ENCODE data around the gene PKP4.

PKP4 gene

DNA sequence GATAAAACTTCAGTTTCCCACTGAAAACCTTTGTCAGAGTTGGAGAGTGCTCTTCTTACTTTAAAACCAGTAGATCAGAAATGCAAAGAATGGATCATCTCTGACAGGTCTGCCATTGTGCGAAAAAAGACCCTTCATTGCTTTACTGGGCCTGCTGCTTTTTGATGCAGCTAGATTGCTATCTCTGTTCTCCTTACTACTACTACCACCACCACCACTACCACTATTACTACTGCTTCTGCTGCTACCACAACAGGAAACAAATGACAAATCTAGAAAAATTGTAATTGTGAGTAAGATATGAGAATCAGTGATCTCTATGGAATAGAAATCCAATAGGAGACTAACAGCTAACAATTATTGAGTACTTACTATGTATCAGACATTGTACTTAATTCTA, 85.8 kb downstream of the PKP4 start:
- no peak for DNase-seq (ENCODE audit: low read depth in 2 of 2)

DNA sequence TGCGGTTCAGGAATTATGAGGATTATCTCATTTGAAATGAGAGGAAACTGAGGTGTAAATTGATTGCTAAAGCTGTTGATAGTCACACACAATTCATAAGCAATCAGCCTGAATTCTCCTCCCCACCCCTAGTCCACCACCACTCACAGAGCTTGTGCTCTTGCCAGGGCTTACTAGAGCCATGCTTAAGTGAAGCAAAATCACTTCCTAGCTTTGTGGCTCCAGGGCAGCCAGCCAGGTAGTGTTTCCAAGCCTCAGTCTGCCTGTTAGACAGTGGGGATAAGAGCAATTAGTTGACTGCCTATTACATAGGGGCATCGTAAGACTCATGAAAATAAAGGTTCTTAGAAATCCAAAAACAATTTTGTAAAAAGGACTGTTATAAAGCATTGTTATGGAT, 87.2 kb downstream of the PKP4 start:
- DNase-seq (ENCODE audit: low read depth in 2 of 2), result no peak

DNA sequence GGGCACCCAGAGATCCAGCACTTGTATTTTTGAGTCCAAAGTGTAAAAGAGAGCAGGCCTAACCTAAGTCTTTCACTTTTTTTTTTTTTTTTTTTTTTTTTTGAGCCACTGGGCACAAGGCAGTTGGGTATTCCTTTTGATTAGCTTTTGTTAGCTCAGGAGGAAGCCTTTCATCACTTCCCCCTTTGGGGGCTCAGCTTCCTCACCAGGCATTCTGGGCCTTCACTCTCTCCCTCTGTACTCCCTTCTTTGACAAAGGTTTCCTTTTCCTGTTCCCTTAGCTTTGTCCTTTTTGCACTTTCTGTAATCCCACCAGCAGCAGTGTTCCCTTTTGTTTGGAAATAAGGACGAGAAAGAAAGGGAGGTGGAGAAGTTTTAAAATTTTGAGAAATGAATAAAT, 88.2 kb downstream of the PKP4 start:
- no peak for DNase-seq (ENCODE audit: low read depth in 2 of 2)

DNA sequence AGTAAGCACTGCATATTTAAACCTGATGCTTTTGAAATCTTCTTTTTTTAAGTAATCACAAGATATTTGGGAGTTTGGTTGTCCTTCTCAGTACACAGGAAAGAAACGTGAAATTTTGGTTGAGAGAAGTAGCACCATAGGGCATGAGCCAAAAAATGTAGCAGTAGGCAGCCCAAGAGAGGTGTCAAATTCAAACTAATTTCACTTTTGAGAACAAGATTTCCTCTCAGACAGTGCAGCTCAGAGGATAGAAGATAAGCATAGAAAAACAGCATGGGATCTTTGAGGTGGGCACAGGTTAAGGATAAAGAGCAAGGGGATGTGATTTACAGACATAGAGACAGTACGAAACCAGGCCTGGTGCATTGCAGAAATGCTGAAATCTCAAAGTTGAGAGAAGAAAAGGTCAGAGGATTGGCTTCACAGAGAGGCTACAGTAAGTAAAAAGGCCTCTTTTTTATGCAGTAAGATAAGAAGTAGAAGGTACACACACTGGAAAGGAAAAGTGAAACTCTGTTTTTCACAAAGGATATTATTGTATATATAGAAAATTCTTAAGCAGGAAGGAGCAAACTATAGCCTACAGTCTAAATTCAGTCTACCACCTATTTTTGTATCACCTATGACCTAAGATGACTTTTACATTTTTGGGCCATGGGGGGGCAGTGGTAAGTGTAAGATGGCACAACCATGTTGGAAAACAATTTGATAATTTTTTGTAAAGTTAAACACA, 89.8 kb downstream of the PKP4 start:
- no peak for DNase-seq (ENCODE audit: low read depth in 2 of 2)

GRCh38 chr2:158553257-158553656, 96.5 kb downstream of the PKP4 start:
- DNase-seq (ENCODE audit: low read depth in 2 of 2), result no peak

- no peak for DNase-seq (ENCODE audit: low read depth in 2 of 2)
Observed at GRCh38 chr2:158554996-158555395, 98.2 kb downstream of the PKP4 start.

- no peak for DNase-seq (ENCODE audit: low read depth in 2 of 2)
Observed at GRCh38 chr2:158556124-158556523, 99.4 kb downstream of the PKP4 start.

DNA sequence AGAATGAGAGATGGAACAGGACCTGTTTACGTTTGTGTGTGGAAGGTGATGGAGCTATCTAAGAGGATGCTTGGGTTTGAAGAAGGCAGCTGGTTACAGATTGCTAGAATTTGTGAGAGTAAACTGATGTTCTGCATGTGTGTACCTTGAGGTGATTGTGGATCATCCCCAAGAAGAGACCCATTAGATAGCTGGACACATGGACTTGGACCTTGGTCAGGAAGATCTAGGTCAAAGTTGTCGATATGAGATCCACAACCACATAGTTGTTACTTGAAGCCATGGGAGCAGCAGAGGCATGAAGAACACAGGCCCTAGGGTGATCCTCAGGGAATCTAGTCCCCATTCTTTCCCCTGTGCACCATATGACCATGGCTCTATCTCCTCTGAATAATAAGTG, 101.0 kb downstream of the PKP4 start:
- DNase-seq (ENCODE audit: low read depth in 2 of 2), result no peak

- no peak for DNase-seq (ENCODE audit: low read depth in 2 of 2)
Observed at GRCh38 chr2:158559252-158559651, 102.5 kb downstream of the PKP4 start.

DNA sequence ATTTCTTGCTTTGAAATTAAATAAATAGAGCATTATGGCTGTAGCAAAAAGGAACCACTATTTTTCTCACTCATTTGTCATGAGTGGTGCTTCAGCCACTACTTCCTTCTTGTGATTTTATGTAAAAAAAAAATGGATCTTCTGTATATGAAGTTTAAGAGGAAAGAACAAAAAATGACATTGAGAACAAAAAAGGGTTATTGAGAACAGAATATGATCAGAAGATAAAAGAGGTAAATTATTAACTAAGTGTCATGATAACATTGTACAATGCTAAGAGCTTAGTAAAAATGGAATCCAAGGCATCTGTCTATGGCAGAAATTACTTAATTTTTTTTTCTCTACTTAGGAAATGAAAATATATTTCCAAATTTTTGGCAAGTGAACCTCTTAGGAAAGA, 103.5 kb downstream of the PKP4 start:
- DNase-seq (ENCODE audit: low read depth in 2 of 2), result no peak

DNA sequence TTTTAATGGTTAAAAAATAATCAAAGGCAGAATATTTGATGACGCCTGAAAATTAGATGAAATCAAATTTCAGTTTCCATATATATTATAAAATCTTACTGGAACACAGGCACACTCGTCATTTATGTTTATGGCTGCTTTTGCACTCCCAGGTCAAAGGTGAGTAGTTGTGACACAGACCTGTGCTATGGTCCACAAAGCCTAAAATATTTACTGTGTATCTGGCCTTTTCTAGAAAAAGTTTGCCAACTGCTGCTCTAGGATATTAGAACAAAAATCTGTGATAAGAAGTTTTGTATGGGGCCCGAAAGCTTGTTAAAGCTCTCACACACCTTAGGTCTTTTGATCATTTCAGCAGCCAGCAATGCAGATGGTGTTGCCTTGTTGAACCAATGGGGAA, 104.3 kb downstream of the PKP4 start:
- DNase-seq (ENCODE audit: low read depth in 2 of 2), result no peak

DNA sequence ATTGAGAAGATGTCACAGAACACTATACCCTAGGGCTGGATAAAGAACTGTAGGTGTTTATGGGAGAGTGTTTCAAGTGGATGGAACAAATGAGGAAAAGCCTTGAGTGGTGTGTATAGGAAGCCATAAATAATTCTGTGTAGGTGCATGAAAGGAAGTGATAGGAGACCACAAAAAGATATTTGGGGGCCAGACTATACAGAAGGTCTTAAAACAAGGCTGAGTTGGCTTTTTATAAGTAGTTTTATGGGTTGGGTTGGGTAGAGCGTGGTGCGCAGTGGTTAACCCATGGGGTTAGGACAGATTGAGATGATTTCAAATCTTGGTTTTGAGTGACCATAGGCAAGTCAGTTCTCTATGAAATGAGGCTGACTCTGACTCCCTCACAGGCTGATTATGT, 110.5 kb downstream of the PKP4 start:
- DNase-seq (ENCODE audit: low read depth in 2 of 2), result no peak

DNA sequence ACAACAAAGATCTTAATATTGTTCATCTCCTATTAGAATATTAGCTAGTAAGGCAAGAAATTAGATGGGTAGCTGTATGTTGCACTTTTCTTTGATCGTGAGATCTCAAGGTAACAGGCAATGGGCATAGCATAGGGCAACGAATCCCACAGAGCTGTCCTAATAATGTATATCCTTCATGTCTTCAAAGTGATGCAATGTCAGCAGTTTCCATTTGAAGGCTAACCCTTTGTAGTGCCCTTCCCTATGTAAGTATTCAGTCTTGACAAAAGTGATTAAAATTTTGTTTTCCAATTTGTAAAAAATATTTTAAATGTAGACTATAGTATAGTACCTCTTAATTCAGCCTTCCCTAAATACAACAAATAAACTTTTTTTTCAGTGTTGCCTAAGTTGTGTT, 112.5 kb downstream of the PKP4 start:
- no peak for DNase-seq (ENCODE audit: low read depth in 2 of 2)

DNA sequence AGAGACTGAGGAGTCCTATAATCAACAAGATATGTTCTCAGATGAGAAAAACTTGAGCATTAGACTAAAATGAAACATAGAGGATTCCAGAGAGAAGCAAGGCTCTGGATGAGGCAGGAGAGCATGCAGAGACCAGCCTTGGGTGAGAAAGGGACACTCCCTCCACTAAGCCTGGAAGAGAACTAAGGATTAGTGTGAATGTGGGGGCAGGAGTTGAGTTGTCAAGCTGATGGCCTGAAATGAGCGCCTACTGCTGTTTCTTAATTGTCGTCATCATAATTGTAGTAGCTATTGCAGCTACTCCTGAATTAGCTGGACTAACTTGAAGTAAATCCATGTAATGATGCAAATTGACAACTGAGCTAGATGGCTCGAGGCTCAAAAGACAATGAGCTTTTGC, 114.1 kb downstream of the PKP4 start:
- DNase-seq (ENCODE audit: low read depth in 2 of 2), result no peak

GRCh38 chr2:158573739-158574138, 117.0 kb downstream of the PKP4 start:
- DNase-seq (ENCODE audit: low read depth in 2 of 2), result no peak

GRCh38 chr2:158575051-158575635, 118.4 kb downstream of the PKP4 start:
- no peak for DNase-seq (ENCODE audit: low read depth in 2 of 2)

- no peak for DNase-seq (ENCODE audit: low read depth in 2 of 2)
Observed at GRCh38 chr2:158577141-158577540, 120.4 kb downstream of the PKP4 start.

GRCh38 chr2:158578703-158579330, 122.1 kb downstream of the PKP4 start:
- DNase-seq (ENCODE audit: low read depth in 2 of 2), result no peak

GRCh38 chr2:158579928-158580327, 123.2 kb downstream of the PKP4 start:
- DNase-seq (ENCODE audit: low read depth in 2 of 2), result no peak

DNA sequence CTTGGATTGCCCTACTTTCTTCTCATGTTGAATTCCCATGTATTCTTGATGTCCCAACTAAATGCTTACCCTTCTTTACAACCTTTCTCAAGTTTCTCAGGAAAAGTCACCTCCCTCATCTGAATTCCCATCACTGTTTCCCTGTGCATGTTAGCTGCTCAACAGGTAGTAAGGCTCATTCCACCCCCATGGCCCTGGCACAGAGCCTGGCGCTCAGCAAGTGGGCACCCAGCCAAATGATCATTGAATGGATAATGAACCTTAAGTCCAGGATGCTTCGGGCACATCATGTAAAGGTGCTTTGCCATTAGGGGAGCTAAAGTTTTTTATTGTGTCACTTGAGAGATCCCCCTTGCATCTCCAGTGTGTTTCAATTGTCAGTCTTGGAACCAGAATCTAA, 124.0 kb downstream of the PKP4 start:
- no peak for DNase-seq (ENCODE audit: low read depth in 2 of 2)

DNA sequence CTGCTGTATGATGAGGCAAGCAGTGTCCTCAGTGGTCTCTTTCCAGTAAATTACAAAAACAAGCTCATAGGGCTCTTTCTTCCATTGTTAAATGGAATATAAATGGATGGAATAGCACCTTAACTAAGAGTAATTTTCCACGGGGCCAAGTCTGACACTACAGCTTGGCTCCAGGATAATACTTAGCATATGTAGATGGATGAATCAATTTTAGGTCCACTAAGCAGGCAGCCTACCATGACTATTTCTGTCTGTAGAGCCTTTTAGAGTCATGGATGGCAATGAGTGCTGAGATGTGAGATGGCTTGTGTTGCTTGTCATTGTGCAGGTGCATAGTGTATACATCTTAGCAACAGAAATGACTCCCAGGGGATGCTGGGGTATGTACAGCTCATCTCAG, 125.9 kb downstream of the PKP4 start:
- DNase-seq (ENCODE audit: low read depth in 2 of 2), result no peak

DNA sequence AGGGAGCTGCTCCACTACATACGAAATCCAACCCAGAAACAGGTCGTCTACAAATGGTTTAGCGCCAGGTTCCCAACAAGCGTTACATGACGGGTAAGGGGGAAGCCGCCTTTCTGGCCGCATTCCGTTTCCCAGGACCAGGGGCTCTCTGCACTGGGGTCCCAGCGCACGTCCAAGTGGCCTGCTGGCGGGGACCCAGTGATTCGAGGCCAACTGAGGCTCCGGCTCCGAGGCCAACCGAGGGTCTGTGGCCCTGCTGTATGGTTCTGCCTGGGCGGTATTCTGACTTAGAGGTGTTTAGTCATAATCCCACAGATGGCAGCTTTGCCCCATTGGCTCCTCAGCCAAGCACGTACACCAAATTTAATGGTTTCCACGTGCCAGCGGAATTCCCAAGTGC, 127.2 kb downstream of the PKP4 start:
- DNase-seq (ENCODE audit: low read depth in 2 of 2), result no peak

DNA sequence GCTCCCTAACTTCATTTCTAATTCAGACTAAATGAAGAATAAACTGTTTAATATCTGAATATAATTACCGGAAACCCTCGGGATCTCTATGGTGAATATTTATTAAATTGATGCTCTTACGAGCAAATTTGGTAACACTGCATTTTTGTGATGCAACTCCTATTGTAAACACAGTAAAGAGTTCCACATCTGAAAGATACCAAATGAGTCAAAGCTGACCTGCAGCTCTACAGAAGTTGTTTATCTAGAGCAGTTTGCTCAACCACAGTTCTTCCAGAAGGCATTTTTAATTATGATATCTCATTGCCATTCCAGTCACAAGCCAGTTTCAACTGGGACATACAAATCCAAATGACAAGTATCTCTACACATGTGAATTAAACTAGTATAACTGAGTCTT, 129.7 kb downstream of the PKP4 start:
- no peak for DNase-seq (ENCODE audit: low read depth in 2 of 2)
